GM21737 (cell line): Measurements from ENCODE around the gene DEGS2.

Experiments
- ATAC-seq: cut with Tn5 transposase; IDR thresholded peaks from one replicate; pipeline ENCODE4 v1.9.1; 2021; ENCODE audit warnings: mild to moderate bottlenecking, moderate library complexity; ENCODE audit not compliant: unreplicated experiment

The DEGS2 gene

GRCh38 chr14:100149851-100150611 is 9.4 kb downstream of the DEGS2 start:
- no peak for ATAC-seq

- no peak for ATAC-seq
Measured at GRCh38 chr14:100148837-100149731, 10.4 kb downstream of the DEGS2 start.

GRCh38 chr14:100147691-100148464 is 11.6 kb downstream of the DEGS2 start:
- ATAC-seq: no peak

GRCh38 chr14:100147181-100147631 is 12.2 kb downstream of the DEGS2 start:
- ATAC-seq: no peak

- ATAC-seq: no peak
Measured at GRCh38 chr14:100146531-100147091, 12.8 kb downstream of the DEGS2 start.

- ATAC-seq: no peak
Measured at GRCh38 chr14:100145682-100146464, 13.6 kb downstream of the DEGS2 start.

- ATAC-seq: no peak
Measured at GRCh38 chr14:100144996-100145646, 14.3 kb downstream of the DEGS2 start.

GRCh38 chr14:100144645-100144995 is 14.8 kb downstream of the DEGS2 start:
- no peak for ATAC-seq

GRCh38 chr14:100143934-100144333 is 15.5 kb downstream of the DEGS2 start:
- no peak for ATAC-seq

GRCh38 chr14:100143523-100143922 is 15.9 kb downstream of the DEGS2 start:
- no peak for ATAC-seq

- ATAC-seq: no peak
Measured at GRCh38 chr14:100142073-100143040, 17.1 kb downstream of the DEGS2 start.

GRCh38 chr14:100141098-100141497 is 18.3 kb downstream of the DEGS2 start:
- ATAC-seq: no peak

GRCh38 chr14:100140452-100141078 is 18.9 kb downstream of the DEGS2 start:
- no peak for ATAC-seq

- no peak for ATAC-seq
Measured at GRCh38 chr14:100138955-100139354, 20.5 kb downstream of the DEGS2 start.

- no peak for ATAC-seq
Measured at GRCh38 chr14:100138082-100138787, 21.2 kb downstream of the DEGS2 start.

GRCh38 chr14:100137173-100137572 is 22.3 kb downstream of the DEGS2 start:
- no peak for ATAC-seq

- ATAC-seq: no peak
Measured at GRCh38 chr14:100135784-100136183, 23.7 kb downstream of the DEGS2 start.
